GM19351 (cell line): ENCODE results near the gene CHN2.

Source experiments
- ATAC-seq: cut with Tn5 transposase; IDR thresholded peaks from one replicate; pipeline ENCODE4 v1.9.1; 2021; ENCODE audit warnings: mild to moderate bottlenecking, moderate library complexity; ENCODE audit not compliant: unreplicated experiment

CHN2 gene

GRCh38 chr7:29421010-29421956 is 226.7 kb downstream of the CHN2 start:
- no peak for ATAC-seq

- peak; percentile 27 for ATAC-seq
Observed at GRCh38 chr7:29422829-29423228, 228.3 kb downstream of the CHN2 start.

- ATAC-seq = no peak
Observed at GRCh38 chr7:29424295-29424983, 229.9 kb downstream of the CHN2 start.

GRCh38 chr7:29424984-29425309 is 230.4 kb downstream of the CHN2 start:
- ATAC-seq = no peak

GRCh38 chr7:29426587-29426986 is 232.0 kb downstream of the CHN2 start:
- ATAC-seq = no peak

- no peak for ATAC-seq
Observed at GRCh38 chr7:29429401-29429800, 234.8 kb downstream of the CHN2 start.

- no peak for ATAC-seq
Observed at GRCh38 chr7:29430279-29430949, 235.8 kb downstream of the CHN2 start.

- ATAC-seq = no peak
Observed at GRCh38 chr7:29431686-29432085, 237.1 kb downstream of the CHN2 start.

- no peak for ATAC-seq
Observed at GRCh38 chr7:29432721-29433120, 238.1 kb downstream of the CHN2 start.

GRCh38 chr7:29434380-29434768 is 239.8 kb downstream of the CHN2 start:
- no peak for ATAC-seq

GRCh38 chr7:29435167-29435566 is 240.6 kb downstream of the CHN2 start:
- ATAC-seq = peak; percentile 66

- ATAC-seq = no peak
Observed at GRCh38 chr7:29435902-29436301, 241.3 kb downstream of the CHN2 start.

- no peak for ATAC-seq
Observed at GRCh38 chr7:29442146-29442545, 247.6 kb downstream of the CHN2 start.

GRCh38 chr7:29443552-29443951 is 249.0 kb downstream of the CHN2 start:
- no peak for ATAC-seq

- no peak for ATAC-seq
Observed at GRCh38 chr7:29444267-29444666, 249.7 kb downstream of the CHN2 start.

- no peak for ATAC-seq
Observed at GRCh38 chr7:29445736-29446135, 251.2 kb downstream of the CHN2 start.

GRCh38 chr7:29447828-29448227 is 253.3 kb downstream of the CHN2 start:
- ATAC-seq = no peak

GRCh38 chr7:29449569-29450260 is 255.1 kb downstream of the CHN2 start:
- ATAC-seq = no peak

GRCh38 chr7:29453021-29453420 is 258.4 kb downstream of the CHN2 start:
- ATAC-seq = no peak

- no peak for ATAC-seq
Observed at GRCh38 chr7:29454464-29454863, 259.9 kb downstream of the CHN2 start.

- no peak for ATAC-seq
Observed at GRCh38 chr7:29454899-29455451, 260.4 kb downstream of the CHN2 start.
